Measurements from ENCODE around the gene ATMIN.

The ATMIN gene

GRCh38 chr16:81069063-81069462, 33.4 kb downstream of the ATMIN start:
- no peak for DNase-seq (ENCODE audit: low read depth in 3 of 3)

DNA sequence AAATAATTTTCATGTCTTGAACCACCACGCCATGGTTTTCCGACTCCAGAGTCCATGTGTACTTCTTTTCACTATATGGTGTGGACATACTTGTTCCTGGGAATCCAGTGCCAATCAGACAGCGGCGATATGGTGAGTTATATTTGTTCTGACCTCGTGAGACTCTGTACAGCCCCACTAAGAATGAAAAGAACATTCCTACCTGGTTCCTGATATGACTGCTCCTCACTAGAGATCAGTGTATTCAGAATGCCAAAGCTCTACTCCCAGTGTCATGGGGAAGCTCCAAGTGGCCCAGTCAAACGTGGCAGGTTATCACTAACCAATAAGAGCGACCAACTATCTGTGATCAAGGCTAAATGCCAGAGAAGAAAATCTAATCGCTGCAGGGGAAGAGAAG, 35.3 kb downstream of the ATMIN start:
- no peak for DNase-seq (ENCODE audit: low read depth in 3 of 3)

GRCh38 chr16:81071805-81072204, 36.2 kb downstream of the ATMIN start:
- no peak for DNase-seq (ENCODE audit: low read depth in 3 of 3)

- no peak for DNase-seq (ENCODE audit: low read depth in 3 of 3)
Measured at GRCh38 chr16:81073560-81074330, 38.1 kb downstream of the ATMIN start.

- peak; percentile 88 to 93 (median 92) for DNase-seq (ENCODE audit: low read depth in 3 of 3)
Measured at GRCh38 chr16:81076566-81077075, 41.0 kb downstream of the ATMIN start.

- peak; percentile 92 to 95 (median 95) for DNase-seq (ENCODE audit: low read depth in 3 of 3)
Measured at GRCh38 chr16:81077076-81077940, 41.7 kb downstream of the ATMIN start, which contains the start of gene C16orf46. C16orf46 (minus strand) TSS chr16:81077238; CDS start chr16:81063955, 13,283 bp downstream.

DNA sequence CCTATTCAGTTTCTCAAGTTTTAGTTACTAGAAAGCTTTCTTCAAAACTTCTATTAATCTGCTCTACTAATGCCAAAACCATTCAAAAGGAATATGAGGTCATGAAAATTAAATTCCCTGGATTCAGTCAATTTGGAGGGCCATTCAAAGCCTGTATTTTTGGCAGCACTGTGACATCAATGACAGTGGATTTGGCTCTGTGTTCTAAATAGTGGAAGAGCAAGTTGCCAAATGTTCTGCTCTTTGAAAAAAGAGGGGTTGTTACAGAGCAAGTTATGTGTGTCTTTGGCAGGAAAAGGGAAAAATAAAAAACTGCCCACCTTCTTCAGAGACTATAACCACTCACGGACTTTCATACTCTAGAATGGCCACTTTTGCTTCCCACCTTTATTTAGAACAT, 44.6 kb downstream of the ATMIN start:
- DNase-seq (ENCODE audit: low read depth in 3 of 3) = no peak

- no peak for DNase-seq (ENCODE audit: low read depth in 3 of 3)
Measured at GRCh38 chr16:81081014-81081413, 45.4 kb downstream of the ATMIN start.

GRCh38 chr16:81088836-81089235, 53.2 kb downstream of the ATMIN start:
- no peak for DNase-seq (ENCODE audit: low read depth in 3 of 3)

DNA sequence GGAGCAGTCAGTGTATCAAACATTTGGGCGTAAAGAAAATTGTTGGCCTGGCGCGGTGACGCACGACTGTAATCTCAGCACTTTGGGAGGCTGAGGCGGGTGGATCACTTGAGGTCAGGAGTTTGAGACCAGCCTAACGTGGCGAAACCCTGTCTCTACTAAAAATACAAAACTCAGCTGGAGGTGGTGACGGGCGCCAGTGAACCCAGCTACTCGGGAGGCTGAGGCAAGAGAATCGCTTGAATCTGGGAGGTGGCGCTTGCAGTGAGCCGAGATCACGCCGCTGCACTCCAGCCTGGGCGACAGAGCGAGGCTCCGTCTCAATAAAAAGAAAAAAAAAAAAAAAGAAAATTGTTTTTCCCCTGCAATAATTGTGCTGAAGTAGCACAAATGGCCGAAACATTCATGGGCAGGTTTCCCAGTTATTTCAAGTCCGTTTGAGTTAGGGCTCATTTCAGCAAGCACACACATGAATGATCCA, 59.2 kb downstream of the ATMIN start:
- no peak for DNase-seq (ENCODE audit: low read depth in 3 of 3)

- no peak for DNase-seq (ENCODE audit: low read depth in 3 of 3)
Measured at GRCh38 chr16:81095653-81095952, 60.0 kb downstream of the ATMIN start.

- DNase-seq (ENCODE audit: low read depth in 3 of 3) = peak; percentile 92 to 97 (median 94)
Measured at GRCh38 chr16:81095953-81096714, 60.5 kb downstream of the ATMIN start, which contains the start of gene GCSH. GCSH (minus strand) TSS chr16:81096395; CDS start chr16:81096278, 117 bp downstream.

DNA sequence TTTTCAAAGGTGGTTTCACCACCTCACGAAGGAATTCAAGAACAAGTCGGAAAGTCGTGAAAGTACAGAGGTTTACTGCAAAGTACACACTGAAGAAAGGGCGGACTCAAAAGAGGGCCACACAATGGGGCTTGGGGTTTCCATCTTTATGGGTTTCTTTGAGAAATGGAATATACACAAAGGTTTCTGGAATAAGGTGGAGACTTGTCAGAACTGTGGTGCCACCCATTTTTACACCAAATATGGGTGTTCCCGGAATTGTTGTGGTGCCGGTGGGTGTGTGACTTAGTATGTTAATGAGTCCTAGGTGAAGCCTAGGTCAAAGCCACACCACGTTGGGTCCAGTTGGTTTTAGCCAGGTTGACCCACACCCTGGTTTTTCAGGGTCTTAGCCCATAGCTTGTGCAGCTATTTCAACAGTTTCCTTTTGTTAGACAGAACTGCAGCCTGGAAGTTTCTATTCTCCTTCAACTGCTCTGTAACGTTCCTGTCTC, 61.1 kb downstream of the ATMIN start:
- DNase-seq (ENCODE audit: low read depth in 3 of 3) = no peak

Measured in stimulated activated CD4-positive, alpha-beta T cell treated with anti-CD3 and anti-CD28 coated beads, TNF-alpha, amount 100 ng/mL, for 4 hours (primary cell).